D721Med (cell line): Measurements from ENCODE around the gene AIF1.

Experiments
- DNase-seq: peaks from one replicate; pipeline ENCODE4 v3.0.0; 2011; ENCODE audit warnings: low spot score; ENCODE audit not compliant: insufficient read length
- FAIRE-seq: peaks from 2 replicates; lab custom pipeline; 2011; peaks lifted over from hg19 to GRCh38; lab: Jason Lieb, UNC
- CTCF ChIP-seq: IDR thresholded peaks from 2 replicates; pipeline ENCODE4 v1.5.1; 2012; ENCODE audit warnings: mild to moderate bottlenecking, control low read depth; ENCODE audit not compliant: insufficient read depth; ENCODE audit errors: missing control alignments

The AIF1 gene

DNA sequence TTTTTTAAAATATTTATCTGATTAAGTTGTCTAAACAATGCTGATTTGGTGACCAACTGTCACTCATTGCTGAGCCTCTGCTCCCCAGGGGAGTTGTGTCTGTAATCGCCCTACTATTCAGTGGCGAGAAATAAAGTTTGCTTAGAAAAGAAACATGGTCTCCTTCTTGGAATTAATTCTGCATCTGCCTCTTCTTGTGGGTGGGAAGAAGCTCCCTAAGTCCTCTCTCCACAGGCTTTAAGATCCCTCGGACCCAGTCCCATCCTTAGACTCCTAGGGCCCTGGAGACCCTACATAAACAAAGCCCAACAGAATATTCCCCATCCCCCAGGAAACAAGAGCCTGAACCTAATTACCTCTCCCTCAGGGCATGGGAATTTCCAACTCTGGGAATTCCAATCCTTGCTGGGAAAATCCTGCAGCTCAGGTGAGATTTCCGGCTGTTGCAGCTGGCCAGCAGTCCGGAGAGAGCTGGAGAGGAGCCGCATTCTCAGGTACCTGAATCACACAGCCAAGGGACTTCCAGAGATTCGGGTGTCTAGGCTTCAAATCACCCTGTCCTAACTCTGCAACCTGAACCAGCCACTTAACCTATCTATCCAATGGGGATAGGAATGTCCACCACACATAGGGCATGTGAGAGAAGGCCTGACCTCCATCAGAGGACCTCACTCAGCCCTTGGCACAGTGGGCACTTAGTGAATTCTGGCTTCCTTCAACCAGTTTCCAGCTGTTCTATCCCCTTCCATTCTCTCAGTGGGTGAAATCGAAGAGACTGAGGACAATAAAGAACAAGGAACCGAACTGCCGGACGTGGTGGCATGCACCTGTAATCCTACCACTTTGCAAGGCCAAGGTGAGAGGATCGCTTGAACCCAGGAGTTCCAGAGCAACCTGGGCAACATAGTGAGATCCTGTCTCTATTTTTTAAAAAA, 36.6 kb upstream of the AIF1 start:
- DNase-seq = no peak
- FAIRE-seq = no peak
- TF ChIP-seq CTCF = no peak

DNA sequence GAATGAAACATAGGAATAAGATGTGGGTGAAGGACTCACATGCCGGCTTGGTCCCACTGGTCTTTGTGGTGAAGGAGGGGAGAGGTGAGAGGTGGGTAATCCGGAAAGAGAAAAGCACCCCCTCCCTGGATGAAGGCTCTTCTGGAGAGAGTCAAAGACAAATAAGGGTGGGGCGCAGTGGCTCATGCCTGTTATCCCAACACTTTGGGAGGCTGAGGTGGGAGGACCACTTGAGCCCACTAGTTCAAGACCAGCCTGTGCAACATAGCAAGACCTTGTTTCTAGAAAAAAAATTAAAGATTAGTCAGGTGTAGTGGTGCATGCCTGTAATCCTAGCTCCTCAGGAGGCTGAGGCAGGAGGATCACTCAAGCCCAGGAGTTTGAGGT, 35.9 kb upstream of the AIF1 start:
- DNase-seq = no peak
- no peak for TF ChIP-seq CTCF
- FAIRE-seq = no peak

GRCh38 chr6:31579546-31580437, 35.2 kb upstream of the AIF1 start:
- no peak for TF ChIP-seq CTCF
- DNase-seq (no peak), FAIRE-seq (no peak)

GRCh38 chr6:31580438-31580740, 34.6 kb upstream of the AIF1 start:
- FAIRE-seq = no peak
- no peak for DNase-seq
- TF ChIP-seq CTCF = no peak

- DNase-seq (peak; percentile 86), FAIRE-seq (no peak)
- peak; percentile 84 for TF ChIP-seq CTCF
These were observed 34.1 kb upstream of the AIF1 start for GRCh38 chr6:31580807-31581433.

GRCh38 chr6:31581434-31582229, 33.4 kb upstream of the AIF1 start:
- FAIRE-seq = no peak
- TF ChIP-seq CTCF = no peak
- DNase-seq = no peak
